Type B pancreatic cell (in vitro differentiated cells): Measurements from ENCODE around the gene ALMS1. TPM values are rescaled to one million over a fixed set of nuclear protein-coding genes. Genes with fewer than 3 reads are reported as not detected.
"Not testable (repeated sequence)": the region's sequence is repeated elsewhere in the genome, so short reads cannot be mapped to it uniquely, and the experiment has no call there.

Source experiments
- DNase-seq: peaks from one replicate; pipeline ENCODE4 v3.0.0; 2021; ENCODE audit warnings: mixed read lengths; ENCODE audit not compliant: unreplicated experiment; ENCODE audit errors: extremely low spot score
- H3K27ac Mint-ChIP-seq: 2 replicates; pipeline ENCODE4 v1.8.0; 2021; ENCODE audit warnings: mild to moderate bottlenecking, mixed read lengths
- H3K27me3 Mint-ChIP-seq: 2 replicates; pipeline ENCODE4 v1.8.0; 2021; ENCODE audit warnings: mixed read lengths
- H3K36me3 Mint-ChIP-seq: 2 replicates; pipeline ENCODE4 v1.8.0; 2021; ENCODE audit warnings: mixed read lengths
- H3K4me1 Mint-ChIP-seq: one replicate; pipeline ENCODE4 v1.8.0; 2021; ENCODE audit warnings: mixed read lengths; ENCODE audit not compliant: unreplicated experiment
- H3K4me3 Mint-ChIP-seq: 2 replicates; pipeline ENCODE4 v1.8.0; 2021; ENCODE audit warnings: mild to moderate bottlenecking, mixed read lengths
- H3K9me3 Mint-ChIP-seq: 2 replicates; pipeline ENCODE4 v1.8.0; 2021; ENCODE audit warnings: mixed read lengths
- total RNA-seq: library from RNA; stranded (reverse); gene quantifications from 2 replicates; pipeline ENCODE4 v1.2.1, GENCODE V29; 2021; ENCODE audit warnings: low replicate concordance
- TF ChIP-seq, protein P1 (sequence below): fragments of 200-600 bp; sonication (generic); conservative IDR thresholded peaks from 2 replicates; pipeline ENCODE4 v1.5.0; 2021; ENCODE audit warnings: antibody characterized with exemption, mild to moderate bottlenecking

Gene ALMS1
- total RNA-seq, 1 donor from 2014 or later = 30.4 TPM

DNA sequence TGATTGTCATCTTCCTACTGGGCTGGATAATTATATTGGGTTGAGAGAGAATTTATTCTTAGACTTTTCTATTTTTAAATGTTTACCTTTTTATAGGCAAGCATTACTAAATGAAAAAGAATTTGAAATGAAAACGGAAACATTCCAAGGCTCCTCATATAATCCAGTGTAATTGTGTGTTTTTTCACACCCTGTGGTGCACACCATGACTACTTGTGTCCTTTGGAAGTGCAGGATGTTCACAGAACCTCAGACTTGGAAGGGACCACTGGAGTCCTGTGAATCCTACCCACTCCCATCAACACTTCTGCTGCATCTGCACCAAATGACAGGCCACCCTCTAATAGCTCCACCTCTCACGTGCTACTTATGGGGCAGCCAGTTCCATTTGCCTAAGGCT, 208.6 kb downstream of the ALMS1 start:
- TF ChIP-seq, protein P1, sequence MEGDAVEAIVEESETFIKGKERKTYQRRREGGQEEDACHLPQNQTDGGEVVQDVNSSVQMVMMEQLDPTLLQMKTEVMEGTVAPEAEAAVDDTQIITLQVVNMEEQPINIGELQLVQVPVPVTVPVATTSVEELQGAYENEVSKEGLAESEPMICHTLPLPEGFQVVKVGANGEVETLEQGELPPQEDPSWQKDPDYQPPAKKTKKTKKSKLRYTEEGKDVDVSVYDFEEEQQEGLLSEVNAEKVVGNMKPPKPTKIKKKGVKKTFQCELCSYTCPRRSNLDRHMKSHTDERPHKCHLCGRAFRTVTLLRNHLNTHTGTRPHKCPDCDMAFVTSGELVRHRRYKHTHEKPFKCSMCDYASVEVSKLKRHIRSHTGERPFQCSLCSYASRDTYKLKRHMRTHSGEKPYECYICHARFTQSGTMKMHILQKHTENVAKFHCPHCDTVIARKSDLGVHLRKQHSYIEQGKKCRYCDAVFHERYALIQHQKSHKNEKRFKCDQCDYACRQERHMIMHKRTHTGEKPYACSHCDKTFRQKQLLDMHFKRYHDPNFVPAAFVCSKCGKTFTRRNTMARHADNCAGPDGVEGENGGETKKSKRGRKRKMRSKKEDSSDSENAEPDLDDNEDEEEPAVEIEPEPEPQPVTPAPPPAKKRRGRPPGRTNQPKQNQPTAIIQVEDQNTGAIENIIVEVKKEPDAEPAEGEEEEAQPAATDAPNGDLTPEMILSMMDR = no peak
- no peak for DNase-seq
- H3K4me3 Mint-ChIP-seq = no peak overlapping the region
- no peaks in the 10 kb centered on the region for H3K4me1 Mint-ChIP-seq
- H3K9me3 Mint-ChIP-seq = no peaks in the 10 kb centered on the region
- H3K27me3 Mint-ChIP-seq = no peaks in the 10 kb centered on the region
- no peak overlapping the region for H3K27ac Mint-ChIP-seq
- peaks cover 13% of the 10 kb centered on the region for H3K36me3 Mint-ChIP-seq

DNA sequence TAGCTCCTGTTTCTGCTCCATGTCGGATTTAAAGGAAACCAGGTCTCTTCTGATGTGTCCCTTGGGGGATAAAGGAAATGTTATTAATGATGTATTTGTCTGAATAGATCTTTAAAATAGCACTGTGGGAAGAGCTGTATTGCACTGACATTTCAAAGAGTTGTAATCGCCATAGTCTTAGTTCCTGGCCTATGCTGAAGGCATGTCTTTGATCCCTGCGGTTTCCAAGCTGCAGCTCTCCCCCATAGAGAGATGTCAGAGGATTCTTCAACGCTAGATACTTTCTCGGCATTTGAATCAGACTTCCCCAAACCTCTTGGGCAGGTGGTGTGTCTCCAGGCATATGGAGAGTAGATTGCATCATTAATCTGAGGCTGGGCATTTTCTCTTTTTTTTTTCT, 216.1 kb downstream of the ALMS1 start:
- Mint-ChIP-seq H3K9me3 (no peaks in the 10 kb centered on the region), H3K27ac (no peak overlapping the region), H3K36me3 (peaks cover 16% of the 10 kb centered on the region), H3K4me3 (no peak overlapping the region), H3K27me3 (no peaks in the 10 kb centered on the region), H3K4me1 (no peaks in the 10 kb centered on the region)
- no peak for DNase-seq
- TF ChIP-seq, protein P1 = no peak

DNA sequence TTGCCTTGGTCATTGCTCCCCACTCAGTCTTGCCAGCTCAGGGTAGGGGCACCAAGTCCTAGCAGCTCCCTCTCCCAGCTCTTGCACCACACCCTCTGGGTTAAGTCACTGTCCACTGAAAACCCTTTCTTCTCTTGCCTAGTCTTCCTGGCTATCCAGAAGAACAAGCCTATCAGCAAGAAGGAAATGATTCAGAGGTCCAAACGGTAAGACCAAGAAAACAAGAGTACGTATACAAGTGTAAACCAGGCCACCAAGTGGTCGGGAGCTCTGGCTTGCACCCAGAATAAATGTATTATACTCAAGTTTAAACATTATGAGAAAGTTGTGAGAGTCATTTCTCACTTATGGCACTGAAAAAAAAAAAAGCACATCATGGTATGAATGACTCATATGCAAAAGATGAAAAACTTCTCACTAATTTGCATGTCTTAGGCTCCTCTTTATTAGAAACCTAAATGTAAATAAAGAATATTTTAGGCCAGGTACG, 217.5 kb downstream of the ALMS1 start:
- H3K36me3 Mint-ChIP-seq = peaks cover 20% of the 10 kb centered on the region
- not testable (repeated sequence) for H3K9me3 Mint-ChIP-seq, H3K4me3 Mint-ChIP-seq, DNase-seq, H3K4me1 Mint-ChIP-seq, H3K27ac Mint-ChIP-seq, H3K27me3 Mint-ChIP-seq

DNA sequence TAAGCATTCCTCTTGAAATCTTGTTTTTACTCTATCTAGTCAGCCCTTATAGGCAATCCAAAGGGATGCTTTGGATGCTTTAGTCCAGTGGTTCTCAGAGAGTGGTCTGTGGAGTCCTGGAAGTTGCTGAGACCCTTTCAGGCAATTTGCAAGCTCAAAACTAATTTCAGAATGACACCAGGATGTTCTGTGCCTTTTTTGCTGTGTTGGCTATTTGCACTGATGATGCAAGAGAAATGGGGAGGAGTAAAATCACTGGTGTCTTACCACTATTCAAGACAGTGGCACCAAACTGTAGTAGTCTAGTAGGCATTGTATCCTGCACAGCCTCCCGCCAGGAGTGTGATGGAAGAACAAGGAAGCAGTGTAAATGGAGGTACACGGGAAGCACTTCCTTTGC, 219.0 kb downstream of the ALMS1 start:
- DNase-seq, H3K4me3 Mint-ChIP-seq, H3K27me3 Mint-ChIP-seq, H3K27ac Mint-ChIP-seq, H3K4me1 Mint-ChIP-seq, H3K9me3 Mint-ChIP-seq: not testable (repeated sequence)
- peaks cover 26% of the 10 kb centered on the region for H3K36me3 Mint-ChIP-seq

DNA sequence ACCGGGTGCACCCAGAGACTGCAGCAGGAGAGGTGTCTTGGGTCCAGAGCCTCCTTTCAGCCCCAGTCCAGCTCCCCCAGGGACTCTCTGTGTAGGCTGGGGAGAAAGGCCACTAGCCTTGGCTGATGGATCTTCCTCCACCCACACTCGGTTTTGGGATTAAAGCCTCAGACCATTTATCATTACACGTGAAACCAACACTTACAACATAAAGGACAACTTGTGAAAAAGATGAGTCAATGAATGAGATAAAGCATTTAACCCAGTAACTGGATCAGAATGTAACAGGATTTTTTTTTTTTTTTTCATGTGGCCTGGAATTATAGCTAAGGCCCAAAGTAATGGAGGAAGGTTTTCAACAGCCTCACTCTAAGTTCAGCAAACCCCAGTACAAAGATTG, 224.5 kb downstream of the ALMS1 start:
- H3K27ac Mint-ChIP-seq = no peak overlapping the region
- no peaks in the 10 kb centered on the region for H3K9me3 Mint-ChIP-seq
- H3K36me3 Mint-ChIP-seq = peaks cover 13% of the 10 kb centered on the region
- H3K4me1 Mint-ChIP-seq = no peaks in the 10 kb centered on the region
- no peak for DNase-seq
- TF ChIP-seq, protein P1 = no peak
- H3K27me3 Mint-ChIP-seq = no peaks in the 10 kb centered on the region
- H3K4me3 Mint-ChIP-seq = no peak overlapping the region

DNA sequence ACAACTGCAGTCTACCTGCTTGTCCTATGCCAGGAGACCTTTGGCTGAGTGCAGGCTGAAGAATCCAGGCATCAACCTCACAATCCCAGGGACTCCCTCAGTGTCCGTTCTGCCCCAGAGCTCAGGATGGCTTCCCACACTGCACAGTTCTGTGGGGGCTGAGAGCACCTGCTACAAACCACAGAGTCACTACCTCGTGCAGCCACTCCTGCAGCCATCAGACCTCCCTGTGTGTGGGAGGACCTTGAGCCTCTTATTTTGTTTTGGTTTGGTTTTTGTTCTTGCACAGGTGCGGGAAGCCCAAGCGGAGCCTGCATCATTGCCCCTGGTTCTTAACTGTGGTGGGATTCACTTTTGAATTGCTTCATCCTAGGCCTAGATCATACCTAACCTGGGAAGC, 225.6 kb downstream of the ALMS1 start:
- peaks cover 10% of the 10 kb centered on the region for H3K36me3 Mint-ChIP-seq
- H3K4me3 Mint-ChIP-seq = no peak overlapping the region
- H3K27ac Mint-ChIP-seq = no peak overlapping the region
- H3K27me3 Mint-ChIP-seq = no peaks in the 10 kb centered on the region
- DNase-seq = no peak
- H3K9me3 Mint-ChIP-seq = no peaks in the 10 kb centered on the region
- H3K4me1 Mint-ChIP-seq = no peaks in the 10 kb centered on the region
- TF ChIP-seq, protein P1 = no peak

DNA sequence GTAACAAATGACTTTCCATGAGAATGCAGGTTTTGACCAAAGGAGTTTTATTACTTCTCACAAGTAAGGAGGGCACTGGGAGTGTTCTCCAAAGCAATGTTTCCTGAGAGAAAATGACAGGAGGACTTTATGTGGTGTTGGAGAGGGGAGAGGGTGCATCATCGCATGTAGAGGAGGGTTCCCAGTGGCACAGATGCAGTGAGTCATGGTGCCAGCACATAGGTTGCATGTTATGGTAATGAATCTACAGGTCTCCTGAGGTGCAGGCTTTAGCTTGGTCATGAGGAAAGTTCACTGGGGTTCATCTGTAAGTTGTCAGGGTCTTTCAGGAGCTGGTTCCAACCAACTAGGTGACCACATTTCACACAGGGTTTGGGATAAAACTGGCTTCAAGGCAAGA, 226.2 kb downstream of the ALMS1 start:
- DNase-seq = no peak
- Mint-ChIP-seq H3K9me3 (no peaks in the 10 kb centered on the region), H3K36me3 (peaks cover 10% of the 10 kb centered on the region), H3K4me1 (no peaks in the 10 kb centered on the region), H3K4me3 (no peak overlapping the region), H3K27me3 (no peaks in the 10 kb centered on the region), H3K27ac (no peak overlapping the region)
- TF ChIP-seq, protein P1 = no peak
